K562 (cell line): Measurements from ENCODE around the gene BCAS3. TPM values are rescaled to one million over a fixed set of nuclear protein-coding genes. Genes with fewer than 3 reads are reported as not detected.

Experiments used
- ATAC-seq: fragments of 200-7000 bp; cut with Tn5 transposase; 3 replicates; pipeline ENCODE4 v1.9.1; 2020; ENCODE audit warnings: moderate library complexity
- BruUV-seq: library from RNA; stranded (reverse); fragments of 400-500 nt; replicated peaks from 2 replicates; lab custom pipeline; 2021; lab: Mats Ljungman, UMichigan
- CTCF ChIA-PET: fragments of 300-600 bp; formaldehyde crosslinking; extraction: SDS; loops from one replicate; lab custom pipeline; 2021; ENCODE audit warnings: low intra/inter-chr PET ratio; lab: Yijun Ruan, JAX
- POLR2A ChIA-PET: fragments of 300-600, 350-650 bp; sonication (Branson Sonifier 250); formaldehyde crosslinking; extraction: SDS; loops from one replicate; lab custom pipeline; 2021; ENCODE audit warnings: antibody characterized with exemption, inconsistent platforms; lab: Yijun Ruan, JAX
- DNase-seq, 4 experiments: peaks; one replicate each; pipeline versions ENCODE4 v3.0.0 to v3.0.0-alpha.2; 2011 to 2018; ENCODE audit warnings: low spot score in 3 of 4, mixed read lengths in 3 of 4; ENCODE audit errors: extremely low read depth in 1 of 4
- FAIRE-seq: peaks from 2 replicates; lab custom pipeline; 2011; peaks lifted over from hg19 to GRCh38; lab: Jason Lieb, UNC
- H2AFZ ChIP-seq: 2 replicates; pipeline ENCODE4 v1.6.0; 2011; ENCODE audit warnings: low read depth, low read length, control low read depth, inconsistent platforms
- H3K27ac ChIP-seq: fragments of 200-600 bp; 3 replicates; pipeline ENCODE4 v1.8.0; 2011; ENCODE audit warnings: low read depth, mild to moderate bottlenecking, control low read depth, inconsistent platforms, low read length, moderate library complexity, mixed read lengths; ENCODE audit errors: extremely low read depth
- H3K27me3 ChIP-seq, 2 experiments: fragments of 300-600 bp in 1 of 2; 2 replicates in 1 of 2; 3 replicates in 1 of 2; pipeline versions ENCODE4 v1.6.0 to v1.8.0; 2011; ENCODE audit warnings: inconsistent platforms in 2 of 2, low read length in 2 of 2, mild to moderate bottlenecking in 1 of 2, mixed read lengths in 1 of 2, moderate library complexity in 1 of 2; ENCODE audit not compliant: control insufficient read depth in 2 of 2, insufficient read depth in 2 of 2
- H3K36me3 ChIP-seq: fragments of 300-600 bp; 3 replicates; pipeline ENCODE4 v1.8.0; 2011; ENCODE audit warnings: mild to moderate bottlenecking, low read length, inconsistent platforms; ENCODE audit not compliant: control insufficient read depth, insufficient read depth
- H3K4me1 ChIP-seq, 2 experiments: fragments of 200-600 bp in 1 of 2; replicated peaks in 1 of 2; 2 replicates in 1 of 2; 3 replicates in 1 of 2; pipeline versions ENCODE4 v1.5.1 to v1.8.0; 2011; ENCODE audit warnings: inconsistent platforms in 2 of 2, low read length in 2 of 2, mild to moderate bottlenecking in 1 of 2, mixed read lengths in 1 of 2, moderate library complexity in 1 of 2; ENCODE audit not compliant: control insufficient read depth in 2 of 2, insufficient read depth in 2 of 2
- H3K4me2 ChIP-seq: 2 replicates; pipeline ENCODE4 v1.6.1; 2011; ENCODE audit warnings: low read length, control low read depth, inconsistent platforms, mixed read lengths; ENCODE audit not compliant: insufficient read depth
- H3K4me3 ChIP-seq: fragments of 200-600 bp; sonication (generic), shearing (Covaris generic); 2 replicates; pipeline ENCODE4 v1.5.1; 2016; ENCODE audit warnings: control low read depth, inconsistent platforms
- H3K79me2 ChIP-seq: fragments of 200-600 bp; 3 replicates; pipeline ENCODE4 v1.8.0; 2011; ENCODE audit warnings: low read length, inconsistent platforms; ENCODE audit not compliant: control insufficient read depth, insufficient read depth
- H3K9ac ChIP-seq, 2 experiments: 2 replicates each; pipeline versions ENCODE4 v1.6.0 to v1.6.1; 2011; ENCODE audit warnings: low read depth in 2 of 2, low read length in 2 of 2, control low read depth in 1 of 2, inconsistent platforms in 1 of 2, mild to moderate bottlenecking in 1 of 2, mixed read lengths in 1 of 2; ENCODE audit not compliant: insufficient read depth in 1 of 2
- H3K9me1 ChIP-seq: one replicate; pipeline ENCODE4 v1.6.0; 2011; ENCODE audit warnings: inconsistent platforms, mild to moderate bottlenecking, low read length, moderate library complexity; ENCODE audit not compliant: control insufficient read depth, insufficient read depth
- H3K9me3 ChIP-seq: replicated peaks from 2 replicates; pipeline ENCODE4 v1.5.1; 2011; ENCODE audit warnings: low read depth, low read length, inconsistent platforms; ENCODE audit not compliant: control insufficient read depth, insufficient read depth
- H4K20me1 ChIP-seq: replicated peaks from 2 replicates; pipeline ENCODE4 v1.6.1; 2011; ENCODE audit warnings: low read length, inconsistent platforms, mixed read lengths; ENCODE audit not compliant: control insufficient read depth, insufficient read depth
- ATF1 ChIP-seq, 2 experiments: fragments of 450-650 bp in 1 of 2; IDR thresholded peaks; 2 replicates each; pipeline ENCODE4 v1.6.1; 2016; ENCODE audit warnings: missing compliant biosample characterization in 1 of 2, missing genetic modification characterization in 1 of 2
- HDAC2 ChIP-seq: fragments of 450-650 bp; IDR thresholded peaks from 2 replicates; pipeline ENCODE4 v1.6.1; 2016; ENCODE audit warnings: mild to moderate bottlenecking
- PCBP2 ChIP-seq: fragments of 200-400 bp; formaldehyde crosslinking; IDR thresholded peaks from 2 replicates; pipeline ENCODE4 v1.6.1; 2018; ENCODE audit warnings: low read length, low read depth, mild to moderate bottlenecking, moderate library complexity; ENCODE audit not compliant: poor library complexity, severe bottlenecking
- SRF ChIP-seq, 2 experiments: fragments of 250-450, 450-650 bp in 1 of 2; sonication (Bioruptor Pico) in 1 of 2; sonication (generic) in 1 of 2; formaldehyde crosslinking; IDR thresholded peaks; 2 replicates each; pipeline versions ENCODE4 v1.5.0 to v1.5.1; 2020 to 2022; ENCODE audit warnings: mild to moderate bottlenecking in 1 of 2, missing genetic modification reagents in 1 of 2
- ZFP30 ChIP-seq: fragments of 250-450 bp; sonication (Bioruptor Pico); IDR thresholded peaks from 2 replicates; pipeline ENCODE4 v1.8.0; 2022; ENCODE audit warnings: moderate library complexity, mild to moderate bottlenecking, inconsistent platforms, borderline replicate concordance
- ZNF586 ChIP-seq: fragments of 450-650 bp; formaldehyde crosslinking; conservative IDR thresholded peaks from 2 replicates; pipeline ENCODE4 v1.4.0; 2020; ENCODE audit warnings: mild to moderate bottlenecking, moderate library complexity
- WGBS: fragments of 100-300 bp; shearing (Covaris generic); methylation state at CpG from one replicate; pipeline ENCODE4 v1.1.6; 2016; ENCODE audit warnings: low coverage, mixed read lengths; ENCODE audit not compliant: insufficient coverage; ENCODE audit errors: missing lambda C conversion rate; 5-methylcytosine and 5-hydroxymethylcytosine counted together
- in situ Hi-C: fragments of 300-500 bp; cut with MboI; formaldehyde crosslinking; loops from 4 replicates; pipeline ENCODE4 v1.15.0; 2018; ENCODE audit warnings: inconsistent platforms, mixed read lengths
- intact Hi-C: fragments of 100-400 bp; cut with micrococcal nuclease; formaldehyde crosslinking; loops from 2 replicates; pipeline ENCODE4 v1.14.2; 2022
- polyA plus RNA-seq, 8 experiments: library from polyadenylated mRNA; depleted of rRNA in 4 of 8; stranded (reverse) in 5 of 8; unstranded in 3 of 8; fragments of >200 nt; fragmentation: Nextera tagmentation in 2 of 8; fragmentation: Illumina TruSeq in 1 of 8; extraction: Ambion mirVana in 2 of 8; extraction: Trizol in 1 of 8; gene quantifications; 2 replicates each; pipeline versions ENCODE4 v1.2.1 to v1.2.3, GENCODE V29; 2011 to 2014; ENCODE audit warnings: inconsistent platforms in 1 of 8, missing spikeins in 1 of 8
- total RNA-seq, 7 experiments: library from RNA; depleted of rRNA in 6 of 7; stranded (reverse); fragments of >200 nt in 6 of 7; fragmentation: Illumina TruSeq in 2 of 7; extraction: Trizol in 2 of 7; gene quantifications; 2 replicates each; pipeline versions ENCODE4 v1.2.1 to v1.2.3, GENCODE V29; 2011 to 2021; ENCODE audit warnings: low replicate concordance in 1 of 7
- TF ChIP-seq, protein P1 (sequence below): fragments of 450-650 bp; IDR thresholded peaks from 2 replicates; pipeline ENCODE4 v1.7.1; 2018; ENCODE audit warnings: mild to moderate bottlenecking, low read depth; ENCODE audit not compliant: partially characterized antibody
- TF ChIP-seq, protein P2 (sequence below): fragments of 450-650 bp; formaldehyde crosslinking; conservative IDR thresholded peaks from 2 replicates; pipeline ENCODE4 v1.4.0; 2022; ENCODE audit warnings: mild to moderate bottlenecking, missing genetic modification characterization
- TF ChIP-seq, protein P3 (sequence below): sonication (generic); formaldehyde crosslinking; IDR thresholded peaks from 2 replicates; pipeline ENCODE4 v1.8.0; 2022; ENCODE audit warnings: mild to moderate bottlenecking, low read depth, missing genetic modification reagents
- TF ChIP-seq, protein P4 (sequence below): fragments of 450-650 bp; IDR thresholded peaks from 2 replicates; pipeline ENCODE4 v1.6.1; 2018; ENCODE audit warnings: mild to moderate bottlenecking, low read depth; ENCODE audit not compliant: partially characterized antibody

The BCAS3 gene
- total and polyA plus RNA-seq, 9 of the 15 experiments (the other 6 are each of a cell fraction or from before 2014, with no cell fraction given): 1.9 to 5.5 (median 3.5) TPM

DNA sequence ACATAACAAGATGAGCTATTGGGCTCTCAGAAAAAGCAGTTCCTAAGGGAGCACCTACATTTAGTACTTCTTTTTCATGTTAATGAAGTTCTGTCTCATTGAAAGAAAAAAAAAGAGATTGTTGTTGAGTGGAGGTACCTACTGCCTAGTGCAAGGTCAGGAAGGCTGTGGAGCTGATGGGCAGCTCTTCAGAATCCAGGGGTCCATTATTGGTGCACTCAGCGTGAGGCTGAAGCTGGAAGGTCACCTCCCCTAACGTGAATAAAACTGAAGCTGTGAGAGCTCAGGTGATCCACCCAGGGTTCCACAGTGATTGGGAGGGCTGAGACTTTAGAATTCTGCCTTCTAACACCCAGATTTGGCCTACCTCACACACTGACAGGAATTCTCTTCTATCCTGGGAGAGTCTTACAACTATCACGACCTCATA, 568.1 kb downstream of the BCAS3 start:
- FAIRE-seq (no peak), DNase-seq (no peak), ATAC-seq (no peak)
- H3K79me2 ChIP-seq: no peaks in the 10 kb centered on the region
- no peaks in the 10 kb centered on the region for H3K9me1 ChIP-seq
- peaks cover 0 to 5% of the 10 kb centered on the region in 2 experiments; a peak in 1 of 5 replicates for H3K27me3 ChIP-seq
- no peaks in the 10 kb centered on the region for H3K9me3 ChIP-seq
- no peaks in the 10 kb centered on the region for H3K36me3 ChIP-seq
- no TSS peak for BruUV-seq
- no peak overlapping the region for H3K4me3 ChIP-seq
- no peaks in the 10 kb centered on the region for H4K20me1 ChIP-seq
- ChIA-PET POLR2A (interaction anchor here (1.2 kb wide), 2 partner anchors 10 to 16 kb away, joined by 3 to 6 read pairs; no protein-coding TSS in a partner anchor), CTCF (no interaction called here)
- intact Hi-C loops: no loop called here
- H2AFZ ChIP-seq: no peak overlapping the region
- no peak overlapping the region for H3K9ac ChIP-seq
- no peak overlapping the region for H3K4me2 ChIP-seq
- in situ Hi-C loops: no loop called here
- no peak overlapping the region for H3K27ac ChIP-seq
- no peaks in the 10 kb centered on the region for H3K4me1 ChIP-seq
- no peak for TF ChIP-seq ZFP30
- no peak for TF ChIP-seq SRF (CRISPR knock-in tag; IDR thresholded peaks at IDR 0.05)
- TF ChIP-seq ZNF586: no peak
- no peak for TF ChIP-seq HDAC2
- no peak for TF ChIP-seq PCBP2
- TF ChIP-seq, protein P1, sequence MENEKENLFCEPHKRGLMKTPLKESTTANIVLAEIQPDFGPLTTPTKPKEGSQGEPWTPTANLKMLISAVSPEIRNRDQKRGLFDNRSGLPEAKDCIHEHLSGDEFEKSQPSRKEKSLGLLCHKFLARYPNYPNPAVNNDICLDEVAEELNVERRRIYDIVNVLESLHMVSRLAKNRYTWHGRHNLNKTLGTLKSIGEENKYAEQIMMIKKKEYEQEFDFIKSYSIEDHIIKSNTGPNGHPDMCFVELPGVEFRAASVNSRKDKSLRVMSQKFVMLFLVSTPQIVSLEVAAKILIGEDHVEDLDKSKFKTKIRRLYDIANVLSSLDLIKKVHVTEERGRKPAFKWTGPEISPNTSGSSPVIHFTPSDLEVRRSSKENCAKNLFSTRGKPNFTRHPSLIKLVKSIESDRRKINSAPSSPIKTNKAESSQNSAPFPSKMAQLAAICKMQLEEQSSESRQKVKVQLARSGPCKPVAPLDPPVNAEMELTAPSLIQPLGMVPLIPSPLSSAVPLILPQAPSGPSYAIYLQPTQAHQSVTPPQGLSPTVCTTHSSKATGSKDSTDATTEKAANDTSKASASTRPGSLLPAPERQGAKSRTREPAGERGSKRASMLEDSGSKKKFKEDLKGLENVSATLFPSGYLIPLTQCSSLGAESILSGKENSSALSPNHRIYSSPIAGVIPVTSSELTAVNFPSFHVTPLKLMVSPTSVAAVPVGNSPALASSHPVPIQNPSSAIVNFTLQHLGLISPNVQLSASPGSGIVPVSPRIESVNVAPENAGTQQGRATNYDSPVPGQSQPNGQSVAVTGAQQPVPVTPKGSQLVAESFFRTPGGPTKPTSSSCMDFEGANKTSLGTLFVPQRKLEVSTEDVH: no peak
- TF ChIP-seq, protein P2, sequence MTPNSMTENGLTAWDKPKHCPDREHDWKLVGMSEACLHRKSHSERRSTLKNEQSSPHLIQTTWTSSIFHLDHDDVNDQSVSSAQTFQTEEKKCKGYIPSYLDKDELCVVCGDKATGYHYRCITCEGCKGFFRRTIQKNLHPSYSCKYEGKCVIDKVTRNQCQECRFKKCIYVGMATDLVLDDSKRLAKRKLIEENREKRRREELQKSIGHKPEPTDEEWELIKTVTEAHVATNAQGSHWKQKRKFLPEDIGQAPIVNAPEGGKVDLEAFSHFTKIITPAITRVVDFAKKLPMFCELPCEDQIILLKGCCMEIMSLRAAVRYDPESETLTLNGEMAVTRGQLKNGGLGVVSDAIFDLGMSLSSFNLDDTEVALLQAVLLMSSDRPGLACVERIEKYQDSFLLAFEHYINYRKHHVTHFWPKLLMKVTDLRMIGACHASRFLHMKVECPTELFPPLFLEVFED: no peak
- no peak for TF ChIP-seq ATF1 (CRISPR knock-in tag; IDR thresholded peaks at IDR 0.05)
- no peak for TF ChIP-seq ATF1 (tag; IDR thresholded peaks at IDR 0.05)
- TF ChIP-seq, protein P3, sequence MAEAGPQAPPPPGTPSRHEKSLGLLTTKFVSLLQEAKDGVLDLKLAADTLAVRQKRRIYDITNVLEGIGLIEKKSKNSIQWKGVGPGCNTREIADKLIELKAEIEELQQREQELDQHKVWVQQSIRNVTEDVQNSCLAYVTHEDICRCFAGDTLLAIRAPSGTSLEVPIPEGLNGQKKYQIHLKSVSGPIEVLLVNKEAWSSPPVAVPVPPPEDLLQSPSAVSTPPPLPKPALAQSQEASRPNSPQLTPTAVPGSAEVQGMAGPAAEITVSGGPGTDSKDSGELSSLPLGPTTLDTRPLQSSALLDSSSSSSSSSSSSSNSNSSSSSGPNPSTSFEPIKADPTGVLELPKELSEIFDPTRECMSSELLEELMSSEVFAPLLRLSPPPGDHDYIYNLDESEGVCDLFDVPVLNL: no peak
- TF ChIP-seq, protein P4, sequence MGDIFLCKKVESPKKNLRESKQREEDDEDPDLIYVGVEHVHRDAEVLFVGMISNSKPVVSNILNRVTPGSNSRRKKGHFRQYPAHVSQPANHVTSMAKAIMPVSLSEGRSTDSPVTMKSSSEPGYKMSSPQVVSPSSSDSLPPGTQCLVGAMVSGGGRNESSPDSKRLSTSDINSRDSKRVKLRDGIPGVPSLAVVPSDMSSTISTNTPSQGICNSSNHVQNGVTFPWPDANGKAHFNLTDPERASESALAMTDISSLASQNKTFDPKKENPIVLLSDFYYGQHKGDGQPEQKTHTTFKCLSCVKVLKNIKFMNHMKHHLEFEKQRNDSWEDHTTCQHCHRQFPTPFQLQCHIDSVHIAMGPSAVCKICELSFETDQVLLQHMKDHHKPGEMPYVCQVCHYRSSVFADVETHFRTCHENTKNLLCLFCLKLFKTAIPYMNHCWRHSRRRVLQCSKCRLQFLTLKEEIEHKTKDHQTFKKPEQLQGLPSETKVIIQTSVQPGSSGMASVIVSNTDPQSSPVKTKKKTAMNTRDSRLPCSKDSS: no peak
- TF ChIP-seq, all 486 proteins: peak for 0
- 0% methylated on average over 3 of the region's 3 CpGs for WGBS
